Gastroesophageal sphincter (tissue), 4 donors: ENCODE results near the gene MROH2B. TPM values are rescaled to one million over a fixed set of nuclear protein-coding genes. Genes with fewer than 3 reads are reported as not detected.
"Not testable (repeated sequence)": the region's sequence is repeated elsewhere in the genome, so short reads cannot be mapped to it uniquely, and the experiment has no call there.

Experiments
- ATAC-seq: fragments of 150-250 bp; one replicate; pipeline ENCODE4 v1.9.1; 2016; ENCODE audit warnings: mild to moderate bottlenecking, moderate library complexity
- H3K27ac ChIP-seq, 4 donors: fragments of 200-600 bp; sonication (generic) in 3 of 4; 1 replicate in 3 of 4; 2 replicates in 1 of 4; pipeline ENCODE4 v1.5.1; 2016 to 2019
- H3K27me3 ChIP-seq: fragments of 200-600 bp; sonication (generic); one replicate; pipeline ENCODE4 v1.5.1; 2019
- H3K36me3 ChIP-seq, 2 donors: fragments of 200-600 bp; sonication (generic); one replicate each; pipeline ENCODE4 v1.5.1; 2019; ENCODE audit warnings: control low read depth in 1 of 2
- H3K4me1 ChIP-seq, 3 donors: fragments of 200-600 bp; sonication (generic); 1 replicate in 2 of 3; 2 replicates in 1 of 3; pipeline ENCODE4 v1.5.1; 2016 to 2019; ENCODE audit warnings: control low read depth in 2 of 3
- H3K4me3 ChIP-seq, 2 donors: fragments of 200-600 bp; sonication (generic); one replicate each; pipeline ENCODE4 v1.5.1; 2019; ENCODE audit warnings: mild to moderate bottlenecking in 1 of 2, moderate library complexity in 1 of 2
- H3K9me3 ChIP-seq, 3 donors: fragments of 200-600 bp; sonication (generic); one replicate each; pipeline ENCODE4 v1.5.1; 2017 to 2019; ENCODE audit warnings: control low read depth in 2 of 3
- EP300 ChIP-seq: sonication (generic); formaldehyde crosslinking; IDR thresholded peaks from one replicate; pipeline ENCODE4 v1.6.1; 2017; ENCODE audit warnings: antibody characterized with exemption, mild to moderate bottlenecking
- POLR2A ChIP-seq, 2 donors: fragments of 450-650 bp; IDR thresholded peaks; one replicate each; pipeline ENCODE4 v1.6.1; 2017; ENCODE audit warnings: antibody characterized with exemption in 2 of 2, mild to moderate bottlenecking in 2 of 2, moderate library complexity in 1 of 2
- POLR2AphosphoS5 ChIP-seq: sonication (generic); formaldehyde crosslinking; IDR thresholded peaks from one replicate; pipeline ENCODE4 v1.6.1; 2017; ENCODE audit warnings: antibody characterized with exemption
- WGBS, 2 donors: methylation state at CpG; one replicate each; pipeline ENCODE4 v1.1.5; 2018; ENCODE audit warnings: low coverage in 1 of 2; 5-methylcytosine and 5-hydroxymethylcytosine counted together
- total RNA-seq, 4 donors: library from RNA; depleted of rRNA; stranded (reverse); fragments of >200 nt; gene quantifications; one replicate each; pipeline ENCODE4 v1.1.0, GENCODE V29; 2016
- TF ChIP-seq, protein P1 (sequence below), 4 experiments: fragments of 200-600 bp in 2 of 4; fragments of 450-650 bp in 2 of 4; sonication (generic) in 1 of 4; IDR thresholded peaks; one replicate each; pipeline ENCODE4 v1.5.1; 2017 to 2019; ENCODE audit warnings: antibody characterized with exemption in 4 of 4, mild to moderate bottlenecking in 2 of 4, moderate library complexity in 2 of 4

Gene MROH2B
- total RNA-seq, 4 donors from 2014 or later: not detected

DNA sequence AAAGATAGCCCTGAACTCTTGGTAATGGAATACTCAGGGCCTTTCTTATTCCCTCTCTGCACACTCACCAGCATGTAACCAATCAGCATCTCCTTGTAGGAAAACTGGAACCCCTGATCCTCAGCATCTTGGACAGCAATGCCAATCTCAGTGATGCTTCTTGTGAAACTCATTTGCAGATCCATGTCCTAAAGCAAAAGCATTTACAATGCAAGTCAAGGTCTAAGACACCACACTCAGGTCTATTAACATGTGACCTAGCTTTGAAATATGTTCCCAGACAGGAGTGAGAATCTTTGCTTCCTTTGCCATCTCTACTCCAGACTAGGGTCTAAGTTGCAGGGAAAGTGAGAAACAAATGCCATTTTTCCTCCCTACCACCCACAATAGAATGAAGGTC is 38.2 kb downstream of the MROH2B start:
- H3K4me1 ChIP-seq: no peaks in the 10 kb centered on the region
- no peaks in the 10 kb centered on the region for H3K36me3 ChIP-seq
- peaks cover 0 to 4% (median 0%) of the 10 kb centered on the region in 3 donors for H3K9me3 ChIP-seq
- ATAC-seq: no peak
- no peaks in the 10 kb centered on the region for H3K27me3 ChIP-seq
- no peak for TF ChIP-seq EP300
- TF ChIP-seq, protein P1, sequence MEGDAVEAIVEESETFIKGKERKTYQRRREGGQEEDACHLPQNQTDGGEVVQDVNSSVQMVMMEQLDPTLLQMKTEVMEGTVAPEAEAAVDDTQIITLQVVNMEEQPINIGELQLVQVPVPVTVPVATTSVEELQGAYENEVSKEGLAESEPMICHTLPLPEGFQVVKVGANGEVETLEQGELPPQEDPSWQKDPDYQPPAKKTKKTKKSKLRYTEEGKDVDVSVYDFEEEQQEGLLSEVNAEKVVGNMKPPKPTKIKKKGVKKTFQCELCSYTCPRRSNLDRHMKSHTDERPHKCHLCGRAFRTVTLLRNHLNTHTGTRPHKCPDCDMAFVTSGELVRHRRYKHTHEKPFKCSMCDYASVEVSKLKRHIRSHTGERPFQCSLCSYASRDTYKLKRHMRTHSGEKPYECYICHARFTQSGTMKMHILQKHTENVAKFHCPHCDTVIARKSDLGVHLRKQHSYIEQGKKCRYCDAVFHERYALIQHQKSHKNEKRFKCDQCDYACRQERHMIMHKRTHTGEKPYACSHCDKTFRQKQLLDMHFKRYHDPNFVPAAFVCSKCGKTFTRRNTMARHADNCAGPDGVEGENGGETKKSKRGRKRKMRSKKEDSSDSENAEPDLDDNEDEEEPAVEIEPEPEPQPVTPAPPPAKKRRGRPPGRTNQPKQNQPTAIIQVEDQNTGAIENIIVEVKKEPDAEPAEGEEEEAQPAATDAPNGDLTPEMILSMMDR (IDR thresholded peaks at IDR 0.05): no peak
- TF ChIP-seq POLR2AphosphoS5: no peak
- no peak for TF ChIP-seq POLR2A (IDR thresholded peaks at IDR 0.05)
- H3K27ac ChIP-seq: no peak overlapping the region
- H3K4me3 ChIP-seq: no peak overlapping the region

DNA sequence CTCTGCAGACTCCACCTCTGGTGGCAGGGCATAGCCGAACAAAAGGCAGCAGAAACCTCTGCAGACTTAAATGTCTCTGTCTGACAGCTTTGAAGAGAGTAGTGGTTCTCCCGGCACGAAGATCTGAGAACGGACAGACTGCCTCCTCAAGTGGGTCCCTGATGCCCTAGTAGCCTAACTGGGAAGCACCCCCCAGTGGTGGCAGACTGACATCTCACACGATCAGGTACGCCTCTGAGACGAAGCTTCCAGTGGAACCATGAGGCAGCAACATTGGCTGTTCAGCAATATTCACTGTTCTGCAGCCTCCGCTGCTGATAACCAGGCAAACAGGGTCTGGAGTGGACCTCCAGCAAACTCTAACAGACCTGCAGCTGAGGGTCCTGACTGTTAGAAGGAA is 48.5 kb downstream of the MROH2B start:
- 92% methylated on average over 4 of the region's 8 CpGs; no CpG with 5 or more reads in 1 of the 2 donors for WGBS, 2 donors
- H3K36me3 ChIP-seq, H3K4me1 ChIP-seq, ATAC-seq, H3K27ac ChIP-seq, H3K27me3 ChIP-seq, H3K4me3 ChIP-seq: not testable (repeated sequence)
- peaks cover 0 to 18% (median 0%) of the 10 kb centered on the region in 3 donors for H3K9me3 ChIP-seq

DNA sequence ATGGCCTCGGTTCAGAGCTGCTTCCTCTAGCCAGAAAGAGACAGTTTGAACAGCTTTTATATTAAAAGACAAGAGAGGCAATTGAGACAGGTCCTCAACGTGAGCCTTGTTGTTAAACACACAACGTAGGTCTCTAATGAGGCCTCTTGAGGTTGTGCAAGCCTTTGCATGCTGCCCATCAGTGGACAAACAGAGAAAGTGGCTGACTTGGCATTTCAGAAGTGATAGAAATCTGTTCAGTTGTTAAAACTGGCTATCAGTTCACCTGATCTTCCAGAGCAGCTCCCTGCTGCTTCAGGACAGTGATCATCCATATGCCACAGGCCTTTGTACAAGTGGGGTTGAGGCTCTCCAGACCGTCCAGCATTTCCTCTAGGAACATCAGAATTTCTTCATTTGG is 58.8 kb downstream of the MROH2B start:
- Histone ChIP-seq H3K9me3 (no peaks in the 10 kb centered on the region), H3K27ac (no peak overlapping the region), H3K27me3 (no peaks in the 10 kb centered on the region), H3K4me3 (no peak overlapping the region), H3K4me1 (no peaks in the 10 kb centered on the region), H3K36me3 (no peaks in the 10 kb centered on the region)
- TF ChIP-seq, protein P1 (IDR thresholded peaks at IDR 0.05): no peak
- TF ChIP-seq POLR2AphosphoS5 (no peak), EP300 (no peak), POLR2A (IDR thresholded peaks at IDR 0.05) (no peak)
- WGBS, 2 donors: 40 to 50% methylated on average over 1 to 4 of the region's 4 CpGs
- ATAC-seq: no peak

DNA sequence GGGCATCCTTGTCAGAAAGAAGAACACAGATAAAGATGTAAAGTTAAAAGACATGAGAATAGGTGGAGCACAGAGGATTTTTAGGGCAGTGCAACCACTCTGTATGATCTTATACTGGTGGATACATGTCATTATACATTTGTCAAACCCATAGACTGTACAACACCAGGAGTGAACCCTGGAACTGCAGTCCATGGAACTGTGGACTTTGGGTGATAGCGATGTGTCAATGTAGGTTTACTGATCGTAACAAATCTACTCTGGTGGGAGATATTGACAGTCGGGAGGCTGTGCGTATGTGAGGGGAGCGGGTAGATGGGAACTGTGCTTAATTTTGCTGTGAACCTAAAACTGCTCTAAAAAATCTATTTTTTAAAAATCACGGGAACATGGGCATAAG is 60.6 kb downstream of the MROH2B start:
- Histone ChIP-seq H3K27me3 (no peaks in the 10 kb centered on the region), H3K4me3 (no peak overlapping the region), H3K4me1 (no peaks in the 10 kb centered on the region), H3K36me3 (no peaks in the 10 kb centered on the region), H3K9me3 (no peaks in the 10 kb centered on the region), H3K27ac (no peak overlapping the region)
- TF ChIP-seq POLR2AphosphoS5: no peak
- no peak for ATAC-seq
- WGBS, 2 donors: 87 to 94% methylated on average over 6 of the region's 6 CpGs

DNA sequence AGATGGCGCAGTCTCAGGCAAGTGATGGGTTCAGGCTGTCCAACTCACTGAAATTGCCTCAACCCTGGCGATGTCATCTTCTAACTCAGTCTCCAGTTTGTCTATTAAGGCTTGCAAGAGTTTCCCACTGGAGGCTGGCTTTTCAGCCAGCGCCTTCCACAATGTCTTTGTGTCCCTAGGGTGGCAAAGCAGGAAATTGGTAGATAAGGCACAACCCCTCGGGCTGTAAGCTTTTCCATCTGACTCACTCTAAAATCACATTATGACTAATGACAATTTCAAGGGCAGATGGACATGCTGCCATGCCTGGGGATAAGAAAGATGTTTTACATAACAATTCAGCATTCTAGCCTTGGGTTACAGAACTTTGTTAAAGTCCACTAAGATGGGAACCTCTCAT is 61.9 kb downstream of the MROH2B start:
- no peaks in the 10 kb centered on the region for H3K9me3 ChIP-seq
- no peak for ATAC-seq
- no peak for TF ChIP-seq POLR2A (IDR thresholded peaks at IDR 0.05)
- no peak for TF ChIP-seq EP300
- TF ChIP-seq POLR2AphosphoS5: no peak
- TF ChIP-seq, protein P1 (IDR thresholded peaks at IDR 0.05): no peak
- no peaks in the 10 kb centered on the region for H3K27me3 ChIP-seq
- 82 to 85% methylated on average over 3 to 4 of the region's 4 CpGs for WGBS, 2 donors
- H3K27ac ChIP-seq: no peak overlapping the region
- H3K4me3 ChIP-seq: no peak overlapping the region
- no peaks in the 10 kb centered on the region for H3K36me3 ChIP-seq
- no peaks in the 10 kb centered on the region for H3K4me1 ChIP-seq

DNA sequence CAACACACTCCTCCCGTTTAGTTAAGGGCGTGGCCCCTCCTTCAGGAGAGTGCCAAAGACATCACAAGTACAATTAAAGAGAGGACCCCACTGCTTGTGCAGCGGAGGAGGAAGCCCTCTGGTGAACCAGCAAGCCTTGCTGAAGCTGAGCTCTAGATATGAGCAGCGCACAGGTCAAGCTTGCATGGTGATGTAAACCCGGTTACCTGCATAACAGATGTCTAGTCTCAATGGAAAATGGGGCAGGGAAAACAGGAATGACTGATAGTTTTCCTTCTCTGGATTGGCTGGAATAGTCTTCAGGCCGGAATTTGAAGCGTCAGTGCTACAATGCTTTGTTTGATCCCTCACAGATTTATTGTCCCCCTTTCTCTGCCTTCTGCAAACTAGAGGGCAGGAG is 66.2 kb downstream of the MROH2B start:
- Histone ChIP-seq H3K4me1 (no peaks in the 10 kb centered on the region), H3K27me3 (no peaks in the 10 kb centered on the region), H3K36me3 (no peaks in the 10 kb centered on the region), H3K9me3 (no peaks in the 10 kb centered on the region), H3K4me3 (no peak overlapping the region), H3K27ac (no peak overlapping the region)
- WGBS, 2 donors: 88 to 90% methylated on average over 3 to 5 of the region's 7 CpGs
- TF ChIP-seq EP300 (no peak), POLR2A (IDR thresholded peaks at IDR 0.05) (no peak), POLR2AphosphoS5 (no peak)
- TF ChIP-seq, protein P1 (IDR thresholded peaks at IDR 0.05): no peak
- no peak for ATAC-seq
